Urinary bladder (tissue), 2 donors: ENCODE data around the gene LRR1. TPM values are rescaled to one million over a fixed set of nuclear protein-coding genes. Genes with fewer than 3 reads are reported as not detected.

Experiments used
- polyA plus RNA-seq: library from polyadenylated mRNA; stranded (reverse); fragments of 200-250 nt; gene quantifications from one replicate; pipeline ENCODE4 v1.2.3, GENCODE V29; 2013
- small RNA-seq: library from RNA; depleted of rRNA; stranded (forward); fragments of <200 nt; gene quantifications from one replicate; pipeline ENCODE3, GENCODE V24; 2014
- total RNA-seq: library from RNA; depleted of rRNA; stranded (reverse); fragments of >200 nt; gene quantifications from one replicate; pipeline ENCODE4 v1.2.3, GENCODE V29; 2014
- donor health status: healthy.

The LRR1 gene
- total and polyA plus RNA-seq, 2 donors = 8.6 to 19.2 TPM

Small RNA genes lying within 50 kb of the gene (small RNA-seq; reads per million reads assigned to genes)
- not detected for gene AL139099.3
- not detected for gene AL139099.4
- gene RF00019 = not detected
- not detected for gene RNA5SP384

Other genes with a start within 250 kb of the LRR1 start
- gene RPS29, start 12.6 kb upstream of the LRR1 start, total RNA-seq = 1,469 TPM
- 2,986 TPM for gene RPS29, start 12.6 kb upstream of the LRR1 start, polyA plus RNA-seq
- 122 TPM for gene RPL36AL, start 21.7 kb downstream of the LRR1 start, total RNA-seq
- 349 TPM for gene RPL36AL, start 21.7 kb downstream of the LRR1 start, polyA plus RNA-seq
- 43.5 TPM for gene MGAT2, start 21.9 kb downstream of the LRR1 start, total RNA-seq
- gene MGAT2, start 21.9 kb downstream of the LRR1 start, polyA plus RNA-seq = 20.5 TPM
- gene DNAAF2, start 36.3 kb downstream of the LRR1 start, total RNA-seq = 9.1 TPM
- gene DNAAF2, start 36.3 kb downstream of the LRR1 start, polyA plus RNA-seq = 6.4 TPM
- gene POLE2, start 89.3 kb downstream of the LRR1 start, total RNA-seq = 25.5 TPM
- gene POLE2, start 89.3 kb downstream of the LRR1 start, polyA plus RNA-seq = 3.2 TPM
- 21.6 TPM for gene KLHDC1, start 94.2 kb downstream of the LRR1 start, total RNA-seq
- gene KLHDC1, start 94.2 kb downstream of the LRR1 start, polyA plus RNA-seq = 4.2 TPM
- 127 TPM for gene KLHDC2, start 169.2 kb downstream of the LRR1 start, total RNA-seq
- gene KLHDC2, start 169.2 kb downstream of the LRR1 start, polyA plus RNA-seq = 82.2 TPM